RKO (cell line): Measurements from ENCODE around the gene TTLL6.
"Not testable (repeated sequence)": the region's sequence is repeated elsewhere in the genome, so short reads cannot be mapped to it uniquely, and the experiment has no call there.

Experiments used
- DNase-seq: peaks from one replicate; pipeline ENCODE4 v3.0.0-alpha.2; 2016; ENCODE audit warnings: low spot score

The TTLL6 gene

GRCh38 chr17:48815311-48815710 lies 1.7 kb downstream of the TTLL6 start:
- DNase-seq = no peak

- DNase-seq = peak; percentile 38
These were observed 2.5 kb downstream of the TTLL6 start for GRCh38 chr17:48814504-48814903.

GRCh38 chr17:48812001-48812400 lies 5.0 kb downstream of the TTLL6 start:
- DNase-seq = no peak

- no peak for DNase-seq
These were observed 7.8 kb downstream of the TTLL6 start for GRCh38 chr17:48809182-48809581.

GRCh38 chr17:48804936-48805411 lies 12.1 kb downstream of the TTLL6 start:
- DNase-seq = peak; percentile 53

GRCh38 chr17:48800626-48801217 lies 16.3 kb downstream of the TTLL6 start:
- no peak for DNase-seq

GRCh38 chr17:48799069-48799723 lies 17.8 kb downstream of the TTLL6 start:
- DNase-seq = no peak

- not testable (repeated sequence) for DNase-seq
These were observed 20.9 kb downstream of the TTLL6 start for GRCh38 chr17:48796163-48796522.

- DNase-seq = no peak
These were observed 21.4 kb downstream of the TTLL6 start for GRCh38 chr17:48795444-48796162.

GRCh38 chr17:48792033-48792798 lies 24.8 kb downstream of the TTLL6 start:
- no peak for DNase-seq

- peak; percentile 89 for DNase-seq
These were observed 25.6 kb downstream of the TTLL6 start for GRCh38 chr17:48791128-48792032.

- DNase-seq = no peak
These were observed 26.4 kb downstream of the TTLL6 start for GRCh38 chr17:48790607-48791127.

GRCh38 chr17:48787828-48788227 lies 29.2 kb downstream of the TTLL6 start:
- DNase-seq = no peak

- DNase-seq = no peak
These were observed 37.6 kb downstream of the TTLL6 start for GRCh38 chr17:48779421-48779820.

- DNase-seq = no peak
These were observed 40.4 kb downstream of the TTLL6 start for GRCh38 chr17:48776602-48777001.

GRCh38 chr17:48773245-48773644 lies 43.8 kb downstream of the TTLL6 start:
- DNase-seq = no peak

GRCh38 chr17:48770954-48771353 lies 46.1 kb downstream of the TTLL6 start:
- no peak for DNase-seq

GRCh38 chr17:48769009-48769675 lies 47.9 kb downstream of the TTLL6 start:
- DNase-seq = no peak

GRCh38 chr17:48767263-48767774 lies 49.7 kb downstream of the TTLL6 start:
- peak; percentile 14 for DNase-seq

- no peak for DNase-seq
These were observed 55.9 kb downstream of the TTLL6 start for GRCh38 chr17:48761114-48761513.
